ENCODE measurements around the gene MAGI2.
"Not testable (repeated sequence)": the region's sequence is repeated elsewhere in the genome, so short reads cannot be mapped to it uniquely, and the experiment has no call there.

Gene MAGI2

DNA sequence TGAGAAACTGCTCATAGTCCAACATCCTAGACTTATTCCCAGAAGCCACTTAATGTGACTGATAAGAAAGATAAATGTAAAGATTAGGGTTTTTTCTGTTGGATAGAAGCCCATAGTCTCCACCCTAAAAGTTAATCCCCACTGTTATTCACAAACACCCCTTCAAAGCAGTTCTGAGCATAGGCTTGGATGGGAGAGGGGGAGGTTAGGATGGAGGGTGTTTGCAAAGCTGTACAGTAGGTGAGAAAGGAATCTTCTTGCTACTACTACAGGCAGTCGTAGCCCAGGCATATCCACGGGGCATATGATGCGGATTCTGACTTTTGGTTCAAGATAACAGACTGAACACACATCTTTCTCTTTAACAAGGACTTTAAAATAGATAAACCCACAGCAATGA is 1119.0 kb downstream of the MAGI2 start:
- DNase-seq: no peak

GRCh38 chr7:78333530-78334425 is 1119.7 kb downstream of the MAGI2 start:
- DNase-seq: no peak

DNA sequence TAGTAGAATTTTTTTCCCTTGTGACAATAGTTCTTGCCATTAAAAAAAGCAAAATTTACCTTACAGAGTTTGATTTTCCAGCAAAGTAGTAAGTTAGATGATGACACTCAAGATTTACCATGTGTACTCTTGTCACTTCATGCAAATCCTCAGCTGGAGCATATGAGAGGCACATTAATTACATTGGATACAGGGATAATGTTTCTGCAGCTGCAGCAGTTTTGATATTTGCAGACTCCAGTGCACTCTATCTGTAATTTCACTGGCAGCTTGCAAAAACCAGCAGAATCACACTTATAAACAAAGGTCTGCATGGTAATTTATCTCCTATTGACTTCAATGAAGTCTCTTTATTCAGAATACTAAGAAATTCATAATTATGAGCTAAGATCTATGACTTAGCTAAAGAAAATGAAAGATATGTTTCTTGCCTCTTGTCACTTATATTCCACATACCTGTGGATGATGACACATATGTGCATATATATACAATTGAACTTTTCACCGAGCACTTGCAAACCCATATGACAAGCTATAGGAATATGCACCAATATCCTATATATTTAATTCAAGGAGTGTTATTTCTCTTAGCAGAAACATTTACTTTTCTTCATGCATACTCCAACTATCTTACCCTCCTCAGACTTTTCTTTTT is 1124.3 kb downstream of the MAGI2 start:
- no peak for DNase-seq

DNA sequence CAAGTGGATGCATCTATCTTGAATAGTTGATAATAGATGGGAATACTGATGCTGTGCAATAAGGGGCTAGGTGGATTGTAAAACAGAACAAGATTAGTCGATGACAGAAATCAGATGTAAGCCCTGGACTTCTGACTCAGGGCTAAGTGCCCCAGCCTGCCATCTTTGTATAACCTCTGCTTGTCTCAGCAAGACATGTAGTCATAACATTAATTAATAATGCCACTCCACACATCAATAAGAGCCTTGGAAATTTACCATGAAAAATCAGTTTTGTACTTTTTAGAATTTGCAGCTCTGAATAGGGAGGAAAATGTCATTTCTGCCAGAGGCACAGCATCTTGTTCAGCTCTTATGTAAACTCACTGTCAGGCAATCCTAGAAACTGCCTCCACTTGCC is 1125.7 kb downstream of the MAGI2 start:
- DNase-seq: no peak

GRCh38 chr7:78326876-78327275 is 1126.6 kb downstream of the MAGI2 start:
- DNase-seq: peak in 11 of 14 donors; percentile 6 to 77 (median 31)

GRCh38 chr7:78326189-78326588 is 1127.3 kb downstream of the MAGI2 start:
- no peak for DNase-seq

DNA sequence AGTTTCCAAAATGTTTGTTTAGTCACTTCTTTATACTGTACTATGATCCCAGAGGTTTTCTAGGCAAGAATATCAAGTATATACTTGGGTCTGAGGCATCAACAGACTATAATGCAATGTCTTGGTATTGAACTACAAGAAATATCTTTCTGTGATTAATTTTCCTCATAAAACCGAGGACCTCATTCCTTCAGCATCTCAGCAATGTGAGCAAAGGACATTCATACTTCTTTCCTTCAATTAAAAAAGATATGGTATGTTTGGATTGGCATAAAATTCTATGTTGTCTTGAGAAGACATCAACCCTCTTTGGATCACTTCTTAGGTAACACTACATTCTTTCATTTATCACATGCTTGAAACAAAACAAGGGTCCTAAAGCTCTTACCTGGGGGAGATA is 1130.3 kb downstream of the MAGI2 start:
- no peak for DNase-seq

- not testable (repeated sequence) for DNase-seq
Observed at GRCh38 chr7:78322231-78322630, 1131.2 kb downstream of the MAGI2 start.

DNA sequence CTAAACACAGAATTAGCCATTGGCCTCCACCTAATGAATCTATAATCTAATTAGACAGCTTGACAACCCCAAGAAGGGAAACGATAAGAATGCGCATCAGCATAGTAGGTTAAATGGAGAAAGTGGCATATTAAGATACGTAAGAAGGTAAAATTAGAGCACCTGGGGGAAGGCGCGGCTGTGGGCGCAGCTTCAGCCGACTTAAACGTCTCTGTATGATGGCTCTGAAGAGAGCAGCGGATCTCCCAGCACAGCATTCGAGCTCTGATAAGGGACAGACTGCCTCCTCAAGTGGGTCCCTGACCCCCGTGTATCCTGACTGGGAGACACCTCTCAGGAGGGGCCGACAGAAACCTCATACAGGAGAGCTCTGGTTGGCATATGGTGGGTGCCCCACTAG is 1136.1 kb downstream of the MAGI2 start:
- no peak for DNase-seq

DNA sequence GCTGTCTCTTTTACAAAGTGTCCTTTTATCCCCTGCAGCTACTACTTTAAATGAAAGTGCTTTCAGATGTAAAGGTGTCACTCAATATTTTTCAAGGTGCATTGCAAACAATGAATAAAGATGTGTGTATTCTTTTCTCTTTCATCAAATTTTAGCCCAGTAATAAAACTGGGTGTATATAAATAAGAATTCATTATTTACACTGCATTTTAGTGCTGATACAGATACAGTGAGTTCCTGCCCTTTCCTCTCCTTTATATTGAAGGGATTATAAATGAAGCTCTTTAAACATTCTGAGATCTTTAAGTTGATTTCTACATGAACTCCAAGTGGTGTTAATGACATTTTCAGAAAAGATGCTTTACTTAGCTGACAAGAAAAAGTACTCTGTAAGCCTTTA is 1137.4 kb downstream of the MAGI2 start:
- no peak for DNase-seq

DNA sequence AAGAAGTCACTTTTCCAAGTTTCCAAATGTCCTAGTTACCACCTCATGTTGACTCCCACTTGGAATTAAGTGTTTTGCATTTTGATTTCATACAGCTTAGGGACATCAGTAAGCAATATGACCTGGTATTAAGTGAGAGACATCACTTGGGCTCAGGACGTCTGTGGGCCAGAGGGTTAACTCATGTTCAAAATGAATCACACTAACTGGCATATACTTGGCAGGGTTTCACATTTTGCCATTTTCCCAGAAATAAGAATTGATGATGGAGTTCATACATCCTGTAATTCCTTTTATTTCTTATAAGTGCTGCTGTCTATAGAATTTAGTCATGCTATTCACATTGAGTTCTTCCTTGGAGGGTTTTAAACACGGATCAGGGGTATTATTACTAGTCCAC is 1138.3 kb downstream of the MAGI2 start:
- no peak for DNase-seq

- no peak for DNase-seq
Observed at GRCh38 chr7:78311181-78311580, 1142.3 kb downstream of the MAGI2 start.

GRCh38 chr7:78307892-78308291 is 1145.6 kb downstream of the MAGI2 start:
- DNase-seq: no peak

DNA sequence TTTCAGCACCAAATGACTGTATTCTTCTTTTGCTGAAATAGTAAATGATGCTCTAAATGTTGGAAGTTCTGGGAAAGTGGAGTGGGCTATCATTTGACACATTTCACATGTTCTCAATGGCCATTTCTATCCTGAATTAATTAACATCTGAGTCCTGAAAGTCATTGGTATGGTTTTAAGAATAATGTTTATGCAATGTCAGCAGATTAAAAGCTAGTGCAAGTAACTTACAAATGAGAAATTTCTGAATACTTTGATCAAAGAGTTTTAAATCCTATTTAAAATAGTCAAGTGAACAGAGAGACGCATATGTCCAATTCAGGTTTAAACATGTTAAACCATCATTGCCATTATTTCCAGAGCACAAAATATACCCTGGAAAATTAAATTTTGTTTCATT is 1146.8 kb downstream of the MAGI2 start:
- DNase-seq: no peak

- no peak for DNase-seq
Observed at GRCh38 chr7:78301407-78301806, 1152.1 kb downstream of the MAGI2 start.

DNA sequence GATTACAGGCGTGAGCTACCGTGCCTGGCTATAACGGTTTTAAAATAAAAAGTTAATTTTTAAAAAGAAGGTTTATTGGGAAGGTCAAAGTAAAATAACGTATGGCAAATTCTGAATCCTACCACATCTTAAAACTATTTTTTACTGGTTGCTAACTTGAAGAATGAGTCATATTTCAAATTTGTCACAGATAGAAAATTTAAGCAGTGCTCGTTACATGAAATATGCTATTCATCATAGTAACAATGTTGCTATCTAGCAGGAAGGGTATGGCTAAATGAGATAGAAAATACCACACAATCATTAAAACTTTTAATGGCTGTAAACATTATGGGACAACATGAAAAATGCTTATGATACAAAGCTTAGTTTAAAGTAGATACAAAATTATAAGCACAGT is 1154.4 kb downstream of the MAGI2 start:
- no peak for DNase-seq

GRCh38 chr7:78296644-78297371 is 1156.7 kb downstream of the MAGI2 start:
- DNase-seq: no peak

- no peak for DNase-seq
Observed at GRCh38 chr7:78296046-78296597, 1157.3 kb downstream of the MAGI2 start.

DNA sequence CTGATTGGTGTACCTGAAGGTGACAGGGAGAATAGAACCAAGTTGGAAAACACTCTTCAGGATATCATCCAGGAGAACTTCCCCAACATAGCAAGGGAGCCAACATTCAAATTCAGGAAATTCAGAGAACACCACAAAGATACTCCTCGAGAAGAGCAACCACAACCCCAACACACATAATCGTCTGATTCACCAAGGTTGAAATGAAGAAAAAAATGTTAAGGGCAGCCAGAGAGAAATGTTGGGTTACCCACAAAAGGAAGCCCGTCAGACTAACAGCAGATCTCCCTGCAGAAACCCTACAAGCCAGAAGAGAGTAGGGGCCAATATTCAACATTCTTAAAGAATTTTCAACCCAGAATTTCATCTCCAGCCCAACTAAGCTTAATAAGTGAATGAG is 1164.0 kb downstream of the MAGI2 start:
- DNase-seq: not testable (repeated sequence)

- DNase-seq: peak in 3 of 14 donors; percentile 1 to 9 (median 5)
Observed at GRCh38 chr7:78284945-78285344, 1168.5 kb downstream of the MAGI2 start.

DNA sequence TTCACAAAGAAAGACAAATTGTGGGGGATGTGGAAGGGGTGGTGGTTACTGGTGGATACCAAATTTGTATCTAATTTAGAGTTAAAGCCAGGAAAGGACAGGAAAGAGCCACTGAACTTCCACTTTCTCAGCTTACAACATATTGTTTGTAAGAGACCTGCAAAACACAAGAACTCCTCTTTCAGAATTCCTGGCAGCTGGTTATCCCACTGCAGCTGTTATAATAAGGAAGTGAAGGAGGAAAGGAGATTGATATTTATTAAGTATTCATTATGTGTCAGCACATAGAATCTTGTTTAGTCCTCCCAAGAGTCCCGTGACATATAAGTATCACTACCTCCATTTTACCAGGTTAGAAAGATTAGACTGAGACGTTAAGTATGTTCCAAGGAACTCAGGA is 1173.2 kb downstream of the MAGI2 start:
- DNase-seq: no peak

DNA sequence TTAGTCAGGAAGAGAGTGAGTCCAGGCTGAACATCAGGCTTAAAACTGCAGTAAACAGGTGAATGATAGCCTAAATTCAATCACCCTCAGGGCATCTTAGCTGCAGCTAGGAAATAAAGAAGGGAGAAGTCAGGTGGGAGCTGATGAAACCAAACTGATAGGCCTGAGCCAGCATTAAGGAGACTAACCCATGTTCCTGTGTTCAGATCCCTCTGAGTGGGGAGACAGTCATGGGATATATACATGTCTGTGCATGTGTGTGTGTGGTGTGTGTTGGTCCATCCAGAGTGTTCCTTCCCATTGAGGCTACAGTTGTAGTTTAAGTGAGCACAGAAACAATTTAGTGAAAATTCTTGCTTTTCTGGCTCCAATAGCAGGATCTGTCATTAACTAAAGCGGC is 1174.0 kb downstream of the MAGI2 start:
- no peak for DNase-seq

GRCh38 chr7:78279032-78279431 is 1174.4 kb downstream of the MAGI2 start:
- no peak for DNase-seq

All from C1 segment of cervical spinal cord (tissue), 14 donors.